OCI-LY3 (cell line): ENCODE data around the gene LRRC1.

Experiments
- H2AFZ ChIP-seq: fragments of 200-600, 300-600 bp; shearing (Covaris generic); 2 replicates; pipeline ENCODE4 v1.6.0; 2014; ENCODE audit warnings: antibody characterized with exemption, low read depth, low read length
- H3K27ac ChIP-seq: fragments of 200-600, 300-600 bp; sonication (generic); 2 replicates; pipeline ENCODE4 v1.5.1; 2014; ENCODE audit warnings: mild to moderate bottlenecking, low read length, moderate library complexity, mixed read lengths
- H3K27me3 ChIP-seq: fragments of 200-600, 300-600 bp; sonication (generic); 2 replicates; pipeline ENCODE4 v1.6.1; 2014; ENCODE audit warnings: low read depth, low read length, mixed read lengths
- H3K36me3 ChIP-seq: fragments of 200-600, 300-600 bp; sonication (generic); replicated peaks from 2 replicates; pipeline ENCODE3; 2014; ENCODE audit warnings: low read depth, low read length, mixed read lengths
- H3K4me1 ChIP-seq: fragments of 300-600, 200-600 bp; sonication (generic); 2 replicates; pipeline ENCODE4 v1.6.1; 2014; ENCODE audit warnings: low read length, mixed read lengths
- H3K4me2 ChIP-seq: fragments of 200-600, 300-600 bp; sonication (generic); 2 replicates; pipeline ENCODE4 v1.6.1; 2014; ENCODE audit warnings: low read length, mixed read lengths
- H3K4me3 ChIP-seq: fragments of 300-600, 200-600 bp; sonication (generic); 2 replicates; pipeline ENCODE4 v1.5.1; 2014; ENCODE audit warnings: antibody characterized with exemption, mild to moderate bottlenecking, low read length, moderate library complexity
- H3K79me2 ChIP-seq: fragments of 300-600, 200-600 bp; shearing (Covaris generic); 2 replicates; pipeline ENCODE4 v1.6.1; 2014; ENCODE audit warnings: mild to moderate bottlenecking, low read length, mixed read lengths
- H3K9ac ChIP-seq: fragments of 300-600, 200-600 bp; shearing (Covaris generic); 2 replicates; pipeline ENCODE4 v1.6.0; 2014; ENCODE audit warnings: mild to moderate bottlenecking, low read length, moderate library complexity
- H3K9me3 ChIP-seq: fragments of 200-600, 300-600 bp; shearing (Covaris generic); 2 replicates; pipeline ENCODE4 v1.6.1; 2014; ENCODE audit warnings: low read length, mixed read lengths; ENCODE audit not compliant: insufficient read depth
- H4K20me1 ChIP-seq: fragments of 200-600, 300-600 bp; sonication (generic); 2 replicates; pipeline ENCODE4 v1.6.1; 2016; ENCODE audit warnings: low read length, mixed read lengths; ENCODE audit not compliant: insufficient read depth
- EZH2phosphoT487 ChIP-seq: fragments of 200-600 bp; shearing (Covaris generic); IDR thresholded peaks from 2 replicates; pipeline ENCODE4 v1.6.1; 2018; ENCODE audit warnings: antibody characterized with exemption, mixed run types, low read depth
- TF ChIP-seq, protein P1 (sequence below): fragments of 200-600, 300-600 bp; sonication (generic); IDR thresholded peaks from 2 replicates; pipeline ENCODE4 v1.5.1; 2014; ENCODE audit warnings: antibody characterized with exemption, low read length, low read depth

LRRC1 gene

DNA sequence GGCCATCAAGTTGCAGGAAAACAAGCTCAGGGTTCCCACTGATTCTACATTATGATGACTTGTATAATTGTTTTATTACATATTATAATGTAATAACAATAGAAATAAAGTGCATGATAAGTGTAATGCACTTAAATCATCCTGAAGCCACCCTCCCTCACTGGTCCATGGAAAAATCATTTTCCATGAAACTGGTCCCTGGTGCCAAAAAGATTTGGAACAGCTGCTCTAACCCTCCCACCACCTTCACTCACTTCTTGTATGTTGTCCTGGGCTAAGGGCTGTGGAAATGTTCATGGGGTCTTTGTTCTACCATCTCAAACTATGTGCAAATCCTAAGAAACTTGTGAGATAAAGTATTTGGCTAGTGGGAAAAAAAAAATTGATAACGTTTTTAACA lies 133.8 kb downstream of the LRRC1 start:
- H3K9ac ChIP-seq: no peak overlapping the region

DNA sequence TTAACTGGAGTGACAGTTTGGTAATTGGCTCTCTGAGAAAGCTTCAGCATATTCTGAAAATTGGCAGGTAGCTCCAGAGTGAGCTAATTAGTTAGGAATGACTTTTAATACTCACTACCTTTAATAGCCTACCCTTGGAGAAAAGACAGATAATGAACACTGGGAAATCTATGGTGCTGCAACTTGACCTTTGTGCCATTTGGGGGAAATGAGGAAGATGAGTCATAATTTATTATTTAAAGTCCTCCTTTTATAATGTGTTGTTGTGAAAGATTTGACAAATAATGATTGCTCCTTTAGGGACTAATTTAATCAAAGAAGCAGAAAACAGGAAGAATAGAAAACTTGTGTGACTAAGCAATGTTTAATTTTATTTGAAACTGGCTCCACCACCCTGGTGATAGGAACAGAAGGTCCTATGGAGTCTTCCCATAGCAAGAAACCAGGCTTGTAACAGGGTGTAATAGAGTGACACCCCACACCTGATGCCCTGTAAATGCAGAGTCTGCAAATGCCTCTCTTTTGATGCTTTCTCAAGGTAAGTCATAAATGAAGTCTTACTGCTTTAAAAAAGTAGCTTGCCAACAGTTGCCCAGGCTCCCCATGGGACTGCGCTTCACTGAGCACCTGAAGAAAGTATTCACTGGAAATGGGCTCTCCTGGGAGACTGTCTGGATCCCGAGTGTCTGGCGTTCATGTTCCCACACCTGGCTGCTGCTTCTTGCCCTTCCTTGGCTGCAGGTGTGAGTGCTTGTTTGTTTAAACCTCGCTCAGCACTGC lies 134.4 kb downstream of the LRRC1 start:
- no peak overlapping the region for H2AFZ ChIP-seq
- H3K36me3 ChIP-seq: no peaks in the 10 kb centered on the region
- H3K4me3 ChIP-seq: no peak overlapping the region
- no peaks in the 10 kb centered on the region for H3K79me2 ChIP-seq
- H3K9ac ChIP-seq: no peak overlapping the region
- no peaks in the 10 kb centered on the region for H4K20me1 ChIP-seq
- no peaks in the 10 kb centered on the region for H3K27me3 ChIP-seq
- H3K9me3 ChIP-seq: no peaks in the 10 kb centered on the region
- no peak overlapping the region for H3K4me2 ChIP-seq
- no peaks in the 10 kb centered on the region for H3K4me1 ChIP-seq
- TF ChIP-seq EZH2phosphoT487: no peak
- TF ChIP-seq, protein P1, sequence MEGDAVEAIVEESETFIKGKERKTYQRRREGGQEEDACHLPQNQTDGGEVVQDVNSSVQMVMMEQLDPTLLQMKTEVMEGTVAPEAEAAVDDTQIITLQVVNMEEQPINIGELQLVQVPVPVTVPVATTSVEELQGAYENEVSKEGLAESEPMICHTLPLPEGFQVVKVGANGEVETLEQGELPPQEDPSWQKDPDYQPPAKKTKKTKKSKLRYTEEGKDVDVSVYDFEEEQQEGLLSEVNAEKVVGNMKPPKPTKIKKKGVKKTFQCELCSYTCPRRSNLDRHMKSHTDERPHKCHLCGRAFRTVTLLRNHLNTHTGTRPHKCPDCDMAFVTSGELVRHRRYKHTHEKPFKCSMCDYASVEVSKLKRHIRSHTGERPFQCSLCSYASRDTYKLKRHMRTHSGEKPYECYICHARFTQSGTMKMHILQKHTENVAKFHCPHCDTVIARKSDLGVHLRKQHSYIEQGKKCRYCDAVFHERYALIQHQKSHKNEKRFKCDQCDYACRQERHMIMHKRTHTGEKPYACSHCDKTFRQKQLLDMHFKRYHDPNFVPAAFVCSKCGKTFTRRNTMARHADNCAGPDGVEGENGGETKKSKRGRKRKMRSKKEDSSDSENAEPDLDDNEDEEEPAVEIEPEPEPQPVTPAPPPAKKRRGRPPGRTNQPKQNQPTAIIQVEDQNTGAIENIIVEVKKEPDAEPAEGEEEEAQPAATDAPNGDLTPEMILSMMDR: no peak
- H3K27ac ChIP-seq: no peak overlapping the region

More for the DNA sequence above, 133.8 kb downstream of the LRRC1 start:
- Histone ChIP-seq H3K27me3 (no peaks in the 10 kb centered on the region), H3K79me2 (no peaks in the 10 kb centered on the region), H4K20me1 (no peaks in the 10 kb centered on the region), H3K4me3 (no peak overlapping the region), H3K4me2 (no peak overlapping the region), H3K4me1 (no peaks in the 10 kb centered on the region), H3K27ac (no peak overlapping the region), H3K36me3 (no peaks in the 10 kb centered on the region), H2AFZ (no peak overlapping the region), H3K9me3 (no peaks in the 10 kb centered on the region)
- TF ChIP-seq, protein P1: no peak
- TF ChIP-seq EZH2phosphoT487: no peak

DNA sequence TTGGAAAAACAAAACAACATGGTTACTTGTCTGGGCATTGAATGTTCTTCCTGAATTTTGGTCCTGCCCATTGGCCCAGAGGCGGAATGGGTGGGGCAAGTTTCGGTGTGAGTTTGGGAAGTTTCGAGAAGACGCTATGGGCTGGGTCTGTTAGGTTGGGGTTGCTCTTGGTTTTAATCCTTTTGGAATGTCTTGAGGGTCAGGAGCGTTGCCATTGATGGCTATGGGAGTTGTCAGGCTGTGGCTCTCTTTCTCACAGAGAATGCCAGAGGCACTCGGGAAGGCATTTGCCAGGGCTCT lies 135.0 kb downstream of the LRRC1 start:
- Histone ChIP-seq H2AFZ (no peak overlapping the region), H3K27me3 (no peaks in the 10 kb centered on the region), H4K20me1 (no peaks in the 10 kb centered on the region), H3K4me1 (no peaks in the 10 kb centered on the region), H3K9ac (no peak overlapping the region), H3K4me2 (no peak overlapping the region), H3K27ac (no peak overlapping the region), H3K4me3 (no peak overlapping the region), H3K36me3 (no peaks in the 10 kb centered on the region), H3K79me2 (no peaks in the 10 kb centered on the region), H3K9me3 (no peaks in the 10 kb centered on the region)
- no peak for TF ChIP-seq EZH2phosphoT487
- TF ChIP-seq, protein P1: no peak

DNA sequence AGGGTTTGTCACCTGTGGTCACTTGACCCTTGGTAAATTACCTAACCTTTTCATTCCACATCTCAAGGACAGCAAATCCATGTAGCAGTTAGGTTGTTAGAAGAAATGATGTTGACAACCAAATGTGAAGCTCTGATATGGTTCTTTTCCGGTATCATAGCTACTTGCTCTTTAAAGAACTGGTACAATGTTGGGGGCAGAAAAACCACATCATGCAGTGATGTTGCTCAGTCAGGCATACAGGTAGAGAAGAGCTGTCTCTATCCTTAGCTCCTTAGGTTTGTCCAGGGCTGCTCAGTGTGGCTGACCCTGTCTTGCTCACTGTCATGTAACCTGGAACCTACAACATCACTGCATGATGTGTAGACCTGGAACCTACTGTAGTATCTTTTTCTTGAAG lies 135.5 kb downstream of the LRRC1 start:
- TF ChIP-seq EZH2phosphoT487: no peak
- TF ChIP-seq, protein P1: no peak
- Histone ChIP-seq H3K79me2 (no peaks in the 10 kb centered on the region), H3K9ac (no peak overlapping the region), H3K36me3 (no peaks in the 10 kb centered on the region), H3K27ac (no peak overlapping the region), H3K27me3 (no peaks in the 10 kb centered on the region), H3K4me1 (no peaks in the 10 kb centered on the region), H3K9me3 (no peaks in the 10 kb centered on the region), H3K4me3 (no peak overlapping the region), H4K20me1 (no peaks in the 10 kb centered on the region), H3K4me2 (no peak overlapping the region), H2AFZ (no peak overlapping the region)
